Common myeloid progenitor, CD34-positive (primary cell): ENCODE measurements around the gene FAM53A.

ENCODE experiments used
- CTCF ChIA-PET: fragments of 350-600 bp; sonication (Branson Sonifier 250); formaldehyde crosslinking; loops from one replicate; lab custom pipeline; 2021; ENCODE audit warnings: antibody characterized with exemption; lab: Charles Lee
- POLR2A ChIA-PET: fragments of 350-600 bp; sonication (Branson Sonifier 250); formaldehyde crosslinking; loops from one replicate; lab custom pipeline; 2021; ENCODE audit warnings: antibody characterized with exemption; lab: Charles Lee
- DNase-seq, 3 donors: peaks; one replicate each; pipeline versions ENCODE4 v3.0.0 to v3.0.0-alpha.2; 2013
- H3K27ac ChIP-seq, 2 experiments: 1 replicate in 1 of 2; 2 replicates in 1 of 2; pipeline ENCODE4 v1.7.0; 2013; ENCODE audit warnings: inconsistent platforms in 2 of 2, low read length in 2 of 2, mild to moderate bottlenecking in 2 of 2, low read depth in 1 of 2, moderate library complexity in 1 of 2; ENCODE audit not compliant: severe bottlenecking in 2 of 2, insufficient read depth in 1 of 2, poor library complexity in 1 of 2
- H3K27me3 ChIP-seq, 5 experiments: replicated peaks in 2 of 5; 1 replicate in 3 of 5; 2 replicates in 2 of 5; pipeline versions ENCODE4 v1.6.1 to v1.7.0; 2013; ENCODE audit warnings: low read length in 4 of 5, mild to moderate bottlenecking in 2 of 5, moderate library complexity in 2 of 5, inconsistent platforms in 1 of 5; ENCODE audit not compliant: insufficient read depth in 5 of 5, control insufficient read depth in 4 of 5
- H3K36me3 ChIP-seq, 4 experiments: 1 replicate in 2 of 4; 2 replicates in 2 of 4; pipeline versions ENCODE4 v1.6.1 to v1.7.0; 2013; ENCODE audit warnings: low read length in 3 of 4, control low read depth in 1 of 4, mild to moderate bottlenecking in 1 of 4; ENCODE audit not compliant: control insufficient read depth in 4 of 4, insufficient read depth in 4 of 4
- H3K4me1 ChIP-seq, 4 experiments: 1 replicate in 3 of 4; 2 replicates in 1 of 4; pipeline versions ENCODE4 v1.6.1 to v1.7.1; 2013; ENCODE audit warnings: low read length in 3 of 4, mild to moderate bottlenecking in 3 of 4, control low read depth in 1 of 4, inconsistent platforms in 1 of 4, moderate library complexity in 1 of 4; ENCODE audit not compliant: control insufficient read depth in 4 of 4, insufficient read depth in 4 of 4; ENCODE audit errors: control extremely low read depth in 1 of 4
- H3K4me3 ChIP-seq, 7 experiments: 1 replicate in 4 of 7; 2 replicates in 3 of 7; pipeline versions ENCODE4 v1.5.1 to v1.7.0; 2013; ENCODE audit warnings: mild to moderate bottlenecking in 7 of 7, low read length in 6 of 7, moderate library complexity in 6 of 7, inconsistent platforms in 2 of 7, low read depth in 2 of 7, control low read depth in 1 of 7; ENCODE audit not compliant: insufficient read depth in 4 of 7, control insufficient read depth in 1 of 7; ENCODE audit errors: extremely low read depth in 1 of 7
- H3K9me3 ChIP-seq, 5 experiments: 1 replicate in 4 of 5; 2 replicates in 1 of 5; pipeline versions ENCODE4 v1.6.1 to v1.7.1; 2013; ENCODE audit warnings: low read length in 4 of 5, mild to moderate bottlenecking in 2 of 5, inconsistent platforms in 1 of 5, low read depth in 1 of 5, moderate library complexity in 1 of 5; ENCODE audit not compliant: control insufficient read depth in 4 of 5, insufficient read depth in 2 of 5; ENCODE audit errors: control extremely low read depth in 1 of 5
- WGBS: methylation state at CpG from one replicate; pipeline ENCODE4 v1.1.5; 2013; ENCODE audit not compliant: insufficient coverage; 5-methylcytosine and 5-hydroxymethylcytosine counted together

The FAM53A gene

DNA sequence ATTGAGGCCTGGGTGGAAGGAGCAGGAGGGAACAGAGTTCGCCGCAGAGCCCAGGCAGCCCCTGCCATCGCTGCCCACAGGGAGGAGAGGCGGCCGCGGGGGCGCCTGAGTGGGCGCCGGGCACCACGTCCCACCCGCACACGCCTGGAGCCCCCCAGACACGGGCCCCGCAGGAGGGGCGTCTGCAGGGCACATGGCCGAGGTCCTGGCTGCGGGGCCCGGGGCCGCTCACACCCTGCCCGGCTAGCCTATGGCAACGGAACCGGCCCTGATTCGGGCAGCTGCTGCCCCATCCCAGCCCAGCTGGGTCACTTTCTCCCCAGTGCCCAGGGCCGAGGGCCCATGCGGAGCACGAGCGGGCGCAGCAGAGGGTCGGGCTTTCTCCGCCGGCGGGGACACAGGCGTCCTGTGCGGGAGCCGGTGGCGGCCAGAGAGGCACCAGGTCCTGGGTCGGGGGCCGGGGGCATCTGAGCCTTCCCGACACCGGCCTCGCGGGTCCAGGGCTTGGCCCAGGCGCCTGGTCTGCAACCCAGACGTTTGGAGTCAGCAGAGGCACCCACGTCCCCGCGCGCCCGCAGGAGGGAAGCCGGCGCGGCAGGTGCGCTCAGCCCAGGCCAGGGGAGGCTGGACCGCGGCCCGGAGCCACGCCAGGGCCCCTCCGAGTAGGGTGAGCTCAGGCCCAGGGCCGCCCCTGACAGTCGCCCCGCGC lies 91.2 kb downstream of the FAM53A start:
- Histone ChIP-seq H3K36me3 (no peaks in the 10 kb centered on the region), H3K9me3 (peaks cover 5 to 22% (median 17%) of the 10 kb centered on the region in 5 experiments), H3K4me3 (no peak overlapping the region), H3K27me3 (no peaks in the 10 kb centered on the region), H3K4me1 (peaks cover 0 to 4% (median 0%) of the 10 kb centered on the region in 4 experiments), H3K27ac (no peak overlapping the region)
- CTCF ChIA-PET, result no interaction called here
- no peak for DNase-seq
- WGBS, result 95% methylated on average over 44 of the region's 62 CpGs
- POLR2A ChIA-PET, result no interaction called here

GRCh38 chr4:1592068-1592708 lies 91.9 kb downstream of the FAM53A start:
- Histone ChIP-seq H3K27me3 (no peaks in the 10 kb centered on the region), H3K4me1 (peaks cover 0 to 4% (median 0%) of the 10 kb centered on the region in 4 experiments), H3K36me3 (no peaks in the 10 kb centered on the region), H3K4me3 (no peak overlapping the region), H3K9me3 (peaks cover 5 to 22% (median 17%) of the 10 kb centered on the region in 5 experiments), H3K27ac (no peak overlapping the region)
- DNase-seq, result no peak
- 91% methylated on average over 32 of the region's 36 CpGs for WGBS
- ChIA-PET CTCF (interaction anchor here (0.7 kb wide), 1 partner anchor 238 kb away, joined by 3 read pairs; no protein-coding TSS in a partner anchor), POLR2A (interaction anchor here (0.6 kb wide), 1 partner anchor 10 kb away, joined by 3 read pairs; no protein-coding TSS in a partner anchor)

DNA sequence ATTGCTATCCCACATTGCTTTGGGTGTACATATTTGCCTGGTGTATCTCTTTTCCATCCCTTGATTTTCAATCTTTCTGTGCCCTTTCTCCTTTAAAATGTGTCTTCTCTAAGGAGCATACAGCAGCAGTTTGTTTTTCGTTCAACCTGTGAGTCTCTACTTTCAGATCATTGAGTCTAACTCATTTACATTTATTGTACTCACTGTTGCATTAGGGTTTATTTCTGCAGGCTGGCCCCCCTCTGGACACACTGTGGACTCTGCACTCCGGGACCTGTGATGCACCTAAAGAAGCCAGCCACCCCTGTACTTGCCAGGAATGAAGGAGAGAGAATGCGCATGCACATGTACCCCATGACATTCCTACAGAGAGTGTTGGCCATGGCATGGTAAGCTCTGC lies 93.0 kb downstream of the FAM53A start:
- H3K4me1 ChIP-seq, result peaks cover 0 to 4% (median 0%) of the 10 kb centered on the region in 4 experiments
- no peak for DNase-seq
- no peak overlapping the region for H3K27ac ChIP-seq
- peaks cover 5 to 22% (median 17%) of the 10 kb centered on the region in 5 experiments for H3K9me3 ChIP-seq
- ChIA-PET CTCF (interaction anchor here (0.9 kb wide), 1 partner anchor 36 kb away, joined by 3 read pairs; no protein-coding TSS in a partner anchor), POLR2A (no interaction called here)
- H3K4me3 ChIP-seq, result no peak overlapping the region
- no peaks in the 10 kb centered on the region for H3K27me3 ChIP-seq
- H3K36me3 ChIP-seq, result no peaks in the 10 kb centered on the region
- 100% methylated on average over 1 of the region's 3 CpGs for WGBS

DNA sequence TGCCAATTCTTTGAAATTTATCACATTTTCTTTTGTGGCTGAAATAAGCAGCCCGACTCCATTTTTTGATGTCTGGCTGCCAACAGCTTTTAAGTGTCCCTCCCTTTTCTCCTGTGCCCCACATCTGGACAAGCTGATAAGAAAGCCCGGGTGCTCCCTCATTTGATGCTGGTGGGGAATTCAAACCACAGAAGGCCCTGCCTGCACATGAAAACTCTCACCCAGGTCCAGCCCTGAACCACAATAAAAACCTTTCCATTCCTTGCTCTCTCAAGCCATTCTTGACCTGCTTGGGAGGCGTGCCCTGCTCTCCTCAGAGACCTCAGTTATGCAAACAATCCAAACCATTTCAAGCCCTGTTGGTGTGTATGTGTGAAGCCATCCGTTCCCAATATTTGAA lies 93.9 kb downstream of the FAM53A start:
- H3K4me1 ChIP-seq, result peaks cover 0 to 4% (median 0%) of the 10 kb centered on the region in 4 experiments
- WGBS, result 0% methylated on average over 3 of the region's 4 CpGs
- H3K4me3 ChIP-seq, result no peak overlapping the region
- ChIA-PET CTCF (interaction anchor here (0.8 kb wide), 1 partner anchor 39 kb away, joined by 3 read pairs; no protein-coding TSS in a partner anchor), POLR2A (no interaction called here)
- H3K27ac ChIP-seq, result no peak overlapping the region
- H3K27me3 ChIP-seq, result no peaks in the 10 kb centered on the region
- peak; percentile 80 to 89 (median 85) for DNase-seq
- H3K9me3 ChIP-seq, result peaks cover 5 to 22% (median 17%) of the 10 kb centered on the region in 5 experiments
- H3K36me3 ChIP-seq, result no peaks in the 10 kb centered on the region
